Uterus (tissue), 4 donors: ENCODE data around the gene TXNRD2. TPM values are rescaled to one million over a fixed set of nuclear protein-coding genes. Genes with fewer than 3 reads are reported as not detected.

Source experiments
- DNase-seq, 2 donors: peaks; one replicate each; pipeline ENCODE4 v3.0.0-alpha.2; 2019 to 2020
- H3K27ac ChIP-seq, 2 donors: fragments of 200-600 bp; sonication (generic); 1 replicate in 1 of 2; 2 replicates in 1 of 2; pipeline ENCODE4 v1.5.1; 2016 to 2018
- H3K27me3 ChIP-seq, 2 donors: fragments of 200-600 bp; sonication (generic); one replicate each; pipeline ENCODE4 v1.5.1; 2018 to 2019; ENCODE audit warnings: control low read depth in 1 of 2
- H3K36me3 ChIP-seq, 2 donors: fragments of 200-600 bp; sonication (generic); one replicate each; pipeline ENCODE4 v1.5.1; 2019; ENCODE audit warnings: control low read depth in 1 of 2
- H3K4me1 ChIP-seq, 2 donors: fragments of 200-600 bp; sonication (generic); one replicate each; pipeline ENCODE4 v1.5.1; 2018 to 2019; ENCODE audit warnings: control low read depth in 1 of 2
- H3K4me3 ChIP-seq, 2 donors: fragments of 200-600 bp; sonication (generic); 1 replicate in 1 of 2; 2 replicates in 1 of 2; pipeline ENCODE4 v1.5.1; 2018 to 2019; ENCODE audit warnings: mild to moderate bottlenecking in 1 of 2
- H3K9me3 ChIP-seq, 2 donors: fragments of 200-600 bp; sonication (generic); one replicate each; pipeline ENCODE4 v1.5.1; 2019; ENCODE audit warnings: control low read depth in 1 of 2
- CTCF ChIP-seq, 4 experiments: fragments of 200-600 bp in 2 of 4; fragments of 450-650 bp in 2 of 4; sonication (generic) in 2 of 4; IDR thresholded peaks; one replicate each; pipeline ENCODE4 v1.5.1; 2016 to 2019; ENCODE audit warnings: antibody characterized with exemption in 4 of 4, mild to moderate bottlenecking in 2 of 4, moderate library complexity in 1 of 4
- POLR2A ChIP-seq, 2 donors: fragments of 450-650 bp; IDR thresholded peaks; one replicate each; pipeline ENCODE4 v1.6.1; 2016; ENCODE audit warnings: antibody characterized with exemption in 2 of 2, mild to moderate bottlenecking in 1 of 2, moderate library complexity in 1 of 2
- intact Hi-C: fragments of 100-400 bp; cut with DNase I; formaldehyde crosslinking; loops from one replicate; pipeline ENCODE4 v1.15.1; 2023; ENCODE audit warnings: low total_unique reads
- total RNA-seq, 4 donors: library from RNA; depleted of rRNA in 3 of 4; stranded (reverse); fragments of >200 nt in 3 of 4; gene quantifications; one replicate each; pipeline versions ENCODE4 v1.1.0 to v1.2.4, GENCODE V29; 2014 to 2023
- donor health status: DM: yes; HTN: yes; CAD: no.

TXNRD2 gene
- total RNA-seq, 4 donors from 2014 or later = 14.7 to 48.9 (median 25.6) TPM

- TF ChIP-seq CTCF (IDR thresholded peaks at IDR 0.05) (no peak), POLR2A (IDR thresholded peaks at IDR 0.05) (no peak)
- no peak overlapping the region for H3K4me3 ChIP-seq
- H3K4me1 ChIP-seq = no peaks in the 10 kb centered on the region
- intact Hi-C loops = loop anchor here (5.0 to 10.0 kb wide), 2 partner anchors 40 to 143 kb away; partner anchors contain the start of genes RANBP1 and TRMT2A
- H3K27me3 ChIP-seq = no peaks in the 10 kb centered on the region
- no peaks in the 10 kb centered on the region for H3K9me3 ChIP-seq
- no peaks in the 10 kb centered on the region for H3K36me3 ChIP-seq
- no peak overlapping the region for H3K27ac ChIP-seq
- DNase-seq = no peak
Observed at GRCh38 chr22:19972251-19972650, 30.6 kb upstream of the TXNRD2 start.

GRCh38 chr22:19971276-19972124 lies 29.9 kb upstream of the TXNRD2 start:
- no peaks in the 10 kb centered on the region for H3K9me3 ChIP-seq
- H3K4me3 ChIP-seq = no peak overlapping the region
- H3K36me3 ChIP-seq = no peaks in the 10 kb centered on the region
- TF ChIP-seq CTCF (IDR thresholded peaks at IDR 0.05) (no peak), POLR2A (IDR thresholded peaks at IDR 0.05) (no peak)
- H3K4me1 ChIP-seq = no peaks in the 10 kb centered on the region
- H3K27ac ChIP-seq = no peak overlapping the region
- no peaks in the 10 kb centered on the region for H3K27me3 ChIP-seq
- no peak for DNase-seq
- intact Hi-C loops = loop anchor here (5.0 to 10.0 kb wide), 2 partner anchors 41 to 143 kb away; partner anchors contain the start of genes RANBP1 and TRMT2A

GRCh38 chr22:19970479-19971275 lies 29.1 kb upstream of the TXNRD2 start:
- Histone ChIP-seq H3K4me1 (no peaks in the 10 kb centered on the region), H3K4me3 (no peak overlapping the region), H3K27ac (no peak overlapping the region), H3K27me3 (no peaks in the 10 kb centered on the region), H3K9me3 (no peaks in the 10 kb centered on the region), H3K36me3 (no peaks in the 10 kb centered on the region)
- no peak for TF ChIP-seq POLR2A (IDR thresholded peaks at IDR 0.05)
- peak; percentile 81 to 94 (median 90) for TF ChIP-seq CTCF (IDR thresholded peaks at IDR 0.05)
- intact Hi-C loops = loop anchor here (5.0 to 10.0 kb wide), 2 partner anchors 42 to 144 kb away; partner anchors contain the start of genes RANBP1 and TRMT2A
- DNase-seq = peak; percentile 52 to 68

- intact Hi-C loops = loop anchor here (5.0 to 10.0 kb wide), 2 partner anchors 42 to 145 kb away; partner anchors contain the start of genes RANBP1 and TRMT2A
- Histone ChIP-seq H3K4me3 (no peak overlapping the region), H3K9me3 (no peaks in the 10 kb centered on the region), H3K27me3 (no peaks in the 10 kb centered on the region), H3K36me3 (no peaks in the 10 kb centered on the region), H3K27ac (no peak overlapping the region), H3K4me1 (no peaks in the 10 kb centered on the region)
- TF ChIP-seq POLR2A (IDR thresholded peaks at IDR 0.05) (no peak), CTCF (IDR thresholded peaks at IDR 0.05) (no peak)
- no peak for DNase-seq
Observed at GRCh38 chr22:19970031-19970478, 28.4 kb upstream of the TXNRD2 start.
